Esophagus squamous epithelium (tissue), 4 donors: Measurements from ENCODE around the gene PLCD1.

Experiments used
- POLR2A ChIP-seq, 4 donors: fragments of 450-650 bp; IDR thresholded peaks; one replicate each; pipeline ENCODE4 v1.6.1; 2017; ENCODE audit warnings: antibody characterized with exemption in 4 of 4, mild to moderate bottlenecking in 4 of 4, moderate library complexity in 3 of 4
- TF ChIP-seq, protein P1 (sequence below), 6 experiments: fragments of 450-650 bp in 4 of 6; fragments of 200-600 bp in 2 of 6; sonication (generic) in 2 of 6; IDR thresholded peaks; one replicate each; pipeline ENCODE4 v1.5.1; 2016 to 2019; ENCODE audit warnings: antibody characterized with exemption in 6 of 6, mild to moderate bottlenecking in 4 of 6, moderate library complexity in 4 of 6

DNA sequence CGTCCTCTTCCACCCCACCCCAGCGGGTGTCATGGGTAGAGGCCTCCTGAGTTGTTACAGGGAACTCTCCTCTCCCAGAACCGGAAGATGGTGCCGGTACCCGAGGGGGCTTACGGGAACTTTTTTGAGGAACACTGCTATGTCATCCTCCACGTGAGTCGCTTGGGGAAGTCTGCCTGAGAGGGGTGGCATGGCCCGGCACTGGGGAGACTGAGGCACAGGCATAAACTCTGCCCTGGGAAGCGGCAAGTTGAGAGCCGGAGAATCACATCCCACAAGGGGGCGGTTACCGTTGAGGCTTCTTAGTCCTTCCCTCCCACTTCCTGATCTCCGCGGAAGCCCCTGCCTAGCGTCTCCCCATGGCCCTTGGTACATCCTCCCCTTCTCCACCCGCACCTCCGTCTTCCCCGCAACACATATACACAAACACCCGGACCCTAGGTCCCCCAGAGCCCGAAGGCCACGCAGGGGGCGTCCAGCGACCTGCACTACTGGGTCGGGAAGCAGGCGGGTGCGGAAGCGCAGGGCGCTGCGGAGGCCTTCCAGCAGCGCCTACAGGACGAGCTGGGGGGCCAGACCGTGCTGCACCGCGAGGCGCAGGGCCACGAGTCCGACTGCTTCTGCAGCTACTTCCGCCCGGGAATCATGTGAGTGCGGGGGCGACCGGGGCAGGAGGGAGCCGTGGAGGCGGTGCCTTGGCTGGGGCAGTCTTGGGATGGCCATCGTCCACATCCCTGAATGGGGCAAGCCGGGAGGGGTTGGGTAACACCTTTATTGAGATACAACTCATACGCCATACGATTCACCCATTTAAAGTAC is 35.4 kb downstream of the PLCD1 start:
- TF ChIP-seq, protein P1, sequence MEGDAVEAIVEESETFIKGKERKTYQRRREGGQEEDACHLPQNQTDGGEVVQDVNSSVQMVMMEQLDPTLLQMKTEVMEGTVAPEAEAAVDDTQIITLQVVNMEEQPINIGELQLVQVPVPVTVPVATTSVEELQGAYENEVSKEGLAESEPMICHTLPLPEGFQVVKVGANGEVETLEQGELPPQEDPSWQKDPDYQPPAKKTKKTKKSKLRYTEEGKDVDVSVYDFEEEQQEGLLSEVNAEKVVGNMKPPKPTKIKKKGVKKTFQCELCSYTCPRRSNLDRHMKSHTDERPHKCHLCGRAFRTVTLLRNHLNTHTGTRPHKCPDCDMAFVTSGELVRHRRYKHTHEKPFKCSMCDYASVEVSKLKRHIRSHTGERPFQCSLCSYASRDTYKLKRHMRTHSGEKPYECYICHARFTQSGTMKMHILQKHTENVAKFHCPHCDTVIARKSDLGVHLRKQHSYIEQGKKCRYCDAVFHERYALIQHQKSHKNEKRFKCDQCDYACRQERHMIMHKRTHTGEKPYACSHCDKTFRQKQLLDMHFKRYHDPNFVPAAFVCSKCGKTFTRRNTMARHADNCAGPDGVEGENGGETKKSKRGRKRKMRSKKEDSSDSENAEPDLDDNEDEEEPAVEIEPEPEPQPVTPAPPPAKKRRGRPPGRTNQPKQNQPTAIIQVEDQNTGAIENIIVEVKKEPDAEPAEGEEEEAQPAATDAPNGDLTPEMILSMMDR (IDR thresholded peaks at IDR 0.05): peak in 2 of 6 experiments; percentile 13 to 20
- peak in 2 of 4 donors; percentile 45 to 59 for TF ChIP-seq POLR2A (IDR thresholded peaks at IDR 0.05)
